ENCODE data around the gene EPG5. TPM values are rescaled to one million over a fixed set of nuclear protein-coding genes. Genes with fewer than 3 reads are reported as not detected.

The EPG5 gene
- total RNA-seq, 2 experiments from 2014 or later = 4.8 to 8.7 TPM

GRCh38 chr18:46010676-46011075 lies 43.5 kb upstream of the EPG5 start:
- no TSS peak for BruUV-seq (replicated peaks)
- Histone ChIP-seq H2AFZ (ENCODE audit: low read length) (no peak overlapping the region), H3K4me2 (ENCODE audit: low read length) (no peak overlapping the region), H3K9me3 (ENCODE audit: low read length) (no peaks in the 10 kb centered on the region), H3K27ac (ENCODE audit: low read depth, low read length, poor library complexity, severe bottlenecking) (no peak overlapping the region), H4K20me1 (ENCODE audit: insufficient read depth, low read length) (no peaks in the 10 kb centered on the region), H3K9me2 (ENCODE audit: insufficient read depth, low read length) (no peaks in the 10 kb centered on the region), H3K4me3 (ENCODE audit: low read depth, low read length, poor library complexity, severe bottlenecking) (no peak overlapping the region), H3K79me2 (ENCODE audit: insufficient read depth, low read depth, low read length) (no peaks in the 10 kb centered on the region), H3K36me3 (ENCODE audit: insufficient read depth, low read length) (no peaks in the 10 kb centered on the region), H3K4me1 (ENCODE audit: insufficient read depth, low read length, poor library complexity, severe bottlenecking) (peaks cover 14% of the 10 kb centered on the region)
- no peak for TF ChIP-seq CTCF (conservative IDR thresholded peaks at IDR 0.05; ENCODE audit: low read length)
- TF ChIP-seq EZH2phosphoT487 (IDR thresholded peaks at IDR 0.05; ENCODE audit: borderline replicate concordance, low read depth, low read length) = no peak
- DNase-seq (ENCODE audit: low spot score) = no peak
- intact Hi-C loops (cut with micrococcal nuclease; ENCODE audit: unreplicated experiment) = no loop called here
- POLR2A ChIA-PET = interaction anchor here (0.6 kb wide), 1 partner anchor 937 kb away, joined by 3 read pairs; no protein-coding TSS in a partner anchor
- CTCF ChIA-PET (ENCODE audit: unreplicated experiment) = no interaction called here

GRCh38 chr18:46010050-46010449 lies 42.9 kb upstream of the EPG5 start:
- no peak for DNase-seq (ENCODE audit: low spot score)
- intact Hi-C loops (cut with micrococcal nuclease; ENCODE audit: unreplicated experiment) = no loop called here
- H3K9me2 ChIP-seq (ENCODE audit: insufficient read depth, low read length) = no peaks in the 10 kb centered on the region
- H3K36me3 ChIP-seq (ENCODE audit: insufficient read depth, low read length) = no peaks in the 10 kb centered on the region
- no peak overlapping the region for H3K4me2 ChIP-seq (ENCODE audit: low read length)
- H3K79me2 ChIP-seq (ENCODE audit: insufficient read depth, low read depth, low read length) = no peaks in the 10 kb centered on the region
- H3K9me3 ChIP-seq (ENCODE audit: low read length) = no peaks in the 10 kb centered on the region
- no peak overlapping the region for H3K27ac ChIP-seq (ENCODE audit: low read depth, low read length, poor library complexity, severe bottlenecking)
- CTCF ChIA-PET (ENCODE audit: unreplicated experiment) = no interaction called here
- no TSS peak for BruUV-seq (replicated peaks)
- no peak overlapping the region for H3K4me3 ChIP-seq (ENCODE audit: low read depth, low read length, poor library complexity, severe bottlenecking)
- H3K4me1 ChIP-seq (ENCODE audit: insufficient read depth, low read length, poor library complexity, severe bottlenecking) = peaks cover 14% of the 10 kb centered on the region
- POLR2A ChIA-PET = interaction anchor here (0.6 kb wide), 1 partner anchor 938 kb away, joined by 3 read pairs; no protein-coding TSS in a partner anchor
- TF ChIP-seq CTCF (conservative IDR thresholded peaks at IDR 0.05; ENCODE audit: low read length) = no peak
- TF ChIP-seq EZH2phosphoT487 (IDR thresholded peaks at IDR 0.05; ENCODE audit: borderline replicate concordance, low read depth, low read length) = no peak
- no peak overlapping the region for H2AFZ ChIP-seq (ENCODE audit: low read length)
- no peaks in the 10 kb centered on the region for H4K20me1 ChIP-seq (ENCODE audit: insufficient read depth, low read length)

- Histone ChIP-seq H3K79me2 (ENCODE audit: insufficient read depth, low read depth, low read length) (no peaks in the 10 kb centered on the region), H3K4me1 (ENCODE audit: insufficient read depth, low read length, poor library complexity, severe bottlenecking) (peaks cover 14% of the 10 kb centered on the region), H3K4me3 (ENCODE audit: low read depth, low read length, poor library complexity, severe bottlenecking) (no peak overlapping the region), H3K27ac (ENCODE audit: low read depth, low read length, poor library complexity, severe bottlenecking) (no peak overlapping the region), H4K20me1 (ENCODE audit: insufficient read depth, low read length) (no peaks in the 10 kb centered on the region), H3K9me3 (ENCODE audit: low read length) (no peaks in the 10 kb centered on the region), H3K4me2 (ENCODE audit: low read length) (no peak overlapping the region), H2AFZ (ENCODE audit: low read length) (no peak overlapping the region), H3K9me2 (ENCODE audit: insufficient read depth, low read length) (no peaks in the 10 kb centered on the region), H3K36me3 (ENCODE audit: insufficient read depth, low read length) (no peaks in the 10 kb centered on the region)
- ChIA-PET POLR2A (interaction anchor here (0.6 kb wide), 1 partner anchor 32 kb away, joined by 3 read pairs; no protein-coding TSS in a partner anchor), CTCF (ENCODE audit: unreplicated experiment) (no interaction called here)
- intact Hi-C loops (cut with micrococcal nuclease; ENCODE audit: unreplicated experiment) = no loop called here
- DNase-seq (ENCODE audit: low spot score) = no peak
- BruUV-seq (replicated peaks) = no TSS peak
- TF ChIP-seq CTCF (conservative IDR thresholded peaks at IDR 0.05; ENCODE audit: low read length) = no peak
- no peak for TF ChIP-seq EZH2phosphoT487 (IDR thresholded peaks at IDR 0.05; ENCODE audit: borderline replicate concordance, low read depth, low read length)
These were observed 42.2 kb upstream of the EPG5 start for GRCh38 chr18:46009125-46009840.
